IMR-90 (cell line): ENCODE data around the gene HINT2. TPM values are rescaled to one million over a fixed set of nuclear protein-coding genes. Genes with fewer than 3 reads are reported as not detected.

Source experiments
- ATAC-seq: fragments of 200-7000 bp; cut with Tn5 transposase; 2 replicates; pipeline ENCODE4 v1.9.1; 2020; ENCODE audit warnings: low read depth, mild to moderate bottlenecking, moderate library complexity
- BruUV-seq: library from RNA; stranded (reverse); fragments of 400-500 nt; replicated peaks from 2 replicates; lab custom pipeline; 2021; lab: Mats Ljungman, UMichigan
- CTCF ChIA-PET: fragments of 300-600 bp; formaldehyde crosslinking; extraction: SDS; loops from one replicate; lab custom pipeline; 2021; ENCODE audit warnings: antibody characterized with exemption; lab: Yijun Ruan, JAX
- POLR2A ChIA-PET: fragments of 300-600 bp; sonication (Branson Sonifier 250); formaldehyde crosslinking; loops from one replicate; lab custom pipeline; 2022; ENCODE audit warnings: antibody characterized with exemption; ENCODE audit not compliant: unreplicated experiment; lab: Charles Lee
- DNase-seq: peaks from one replicate; pipeline ENCODE4 v3.0.0; 2013
- H2AFZ ChIP-seq: replicated peaks from 2 replicates; pipeline ENCODE3; 2013; ENCODE audit warnings: low read length, mild to moderate bottlenecking; ENCODE audit not compliant: poor library complexity
- H2AK5ac ChIP-seq: 2 replicates; pipeline ENCODE4 v1.6.1; 2013; ENCODE audit warnings: low read depth, low read length, inconsistent platforms
- H2AK9ac ChIP-seq: replicated peaks from 2 replicates; pipeline ENCODE3; 2013; ENCODE audit warnings: mild to moderate bottlenecking, low read depth, low read length, moderate library complexity; ENCODE audit not compliant: poor library complexity
- H2BK120ac ChIP-seq: 2 replicates; pipeline ENCODE4 v1.6.1; 2013; ENCODE audit warnings: low read depth, low read length, inconsistent platforms
- H2BK15ac ChIP-seq: 3 replicates; pipeline ENCODE4 v1.6.1; 2013; ENCODE audit warnings: low read depth, low read length, inconsistent platforms
- H2BK20ac ChIP-seq: 2 replicates; pipeline ENCODE4 v1.6.1; 2013; ENCODE audit warnings: low read depth, mild to moderate bottlenecking, inconsistent platforms, low read length, moderate library complexity
- H2BK5ac ChIP-seq: 2 replicates; pipeline ENCODE4 v1.6.1; 2013; ENCODE audit warnings: mild to moderate bottlenecking, low read depth, low read length, inconsistent platforms; ENCODE audit not compliant: poor library complexity, severe bottlenecking
- H3K14ac ChIP-seq: replicated peaks from 2 replicates; pipeline ENCODE4 v1.6.1; 2013; ENCODE audit warnings: low read depth, low read length, inconsistent platforms
- H3K18ac ChIP-seq: 2 replicates; pipeline ENCODE4 v1.6.1; 2013; ENCODE audit warnings: low read depth, low read length, control low read depth
- H3K23ac ChIP-seq: 2 replicates; pipeline ENCODE4 v1.6.1; 2013; ENCODE audit warnings: low read depth, low read length, inconsistent platforms
- H3K27ac ChIP-seq: 2 replicates; pipeline ENCODE4 v1.5.1; 2013; ENCODE audit warnings: mild to moderate bottlenecking, control low read depth, low read length; ENCODE audit not compliant: insufficient read depth
- H3K27me3 ChIP-seq: 2 replicates; pipeline ENCODE4 v1.6.1; 2013; ENCODE audit warnings: low read length; ENCODE audit not compliant: control insufficient read depth, insufficient read depth
- H3K36me3 ChIP-seq: 2 replicates; pipeline ENCODE4 v1.6.1; 2013; ENCODE audit warnings: low read length, mixed read lengths; ENCODE audit not compliant: control insufficient read depth, insufficient read depth
- H3K4ac ChIP-seq: 2 replicates; pipeline ENCODE4 v1.6.1; 2013; ENCODE audit warnings: low read depth, low read length, inconsistent platforms
- H3K4me1 ChIP-seq: 2 replicates; pipeline ENCODE4 v1.6.1; 2013; ENCODE audit warnings: low read length, mixed read lengths; ENCODE audit not compliant: control insufficient read depth, insufficient read depth
- H3K4me2 ChIP-seq: 2 replicates; pipeline ENCODE4 v1.6.1; 2013; ENCODE audit warnings: low read depth, mild to moderate bottlenecking, control low read depth, low read length, moderate library complexity
- H3K4me3 ChIP-seq: 2 replicates; pipeline ENCODE4 v1.5.1; 2013; ENCODE audit warnings: low read depth, mild to moderate bottlenecking, control low read depth, low read length, moderate library complexity; ENCODE audit not compliant: insufficient read depth
- H3K56ac ChIP-seq: 2 replicates; pipeline ENCODE4 v1.6.1; 2013; ENCODE audit warnings: low read length, inconsistent platforms; ENCODE audit not compliant: insufficient read depth; ENCODE audit errors: extremely low read depth
- H3K79me1 ChIP-seq, 2 experiments: 2 replicates each; pipeline ENCODE4 v1.6.1; 2013; ENCODE audit warnings: low read length in 2 of 2, inconsistent platforms in 1 of 2, low read depth in 1 of 2
- H3K9ac ChIP-seq: 2 replicates; pipeline ENCODE4 v1.6.1; 2013; ENCODE audit warnings: low read depth, low read length, control low read depth
- H3K9me1 ChIP-seq: 2 replicates; pipeline ENCODE4 v1.6.1; 2013; ENCODE audit warnings: low read length, inconsistent platforms; ENCODE audit not compliant: insufficient read depth
- H3K9me3 ChIP-seq: 2 replicates; pipeline ENCODE4 v1.6.1; 2013; ENCODE audit warnings: low read length; ENCODE audit not compliant: control insufficient read depth, insufficient read depth
- H4K20me1 ChIP-seq: 2 replicates; pipeline ENCODE4 v1.6.1; 2013; ENCODE audit warnings: low read length, inconsistent platforms; ENCODE audit not compliant: insufficient read depth
- H4K5ac ChIP-seq: 2 replicates; pipeline ENCODE4 v1.6.1; 2013; ENCODE audit warnings: mild to moderate bottlenecking, low read depth, low read length, control low read depth
- H4K8ac ChIP-seq, 2 experiments: 2 replicates each; pipeline ENCODE4 v1.6.1; 2013; ENCODE audit warnings: low read depth in 2 of 2, low read length in 2 of 2, control low read depth in 1 of 2, inconsistent platforms in 1 of 2
- H4K91ac ChIP-seq: 2 replicates; pipeline ENCODE4 v1.6.1; 2013; ENCODE audit warnings: low read depth, low read length, inconsistent platforms; ENCODE audit not compliant: insufficient read depth
- MAZ ChIP-seq: IDR thresholded peaks from 2 replicates; pipeline ENCODE4 v1.6.1; 2012; ENCODE audit warnings: low read depth, mild to moderate bottlenecking, low read length, improper control_type of control experiment, moderate library complexity, borderline replicate concordance
- SMC3 ChIP-seq: fragments of 150-350 bp; IDR thresholded peaks from 2 replicates; pipeline ENCODE4 v1.6.1; 2016; ENCODE audit warnings: low read depth, mild to moderate bottlenecking, antibody characterized with exemption, low read length, moderate library complexity
- WGBS, 2 experiments: methylation state at CpG; one replicate each; pipeline versions ENCODE4 v1.1.5 to v1.1.7; 2013; ENCODE audit warnings: missing lambda C conversion rate in 2 of 2; ENCODE audit not compliant: insufficient read length in 1 of 2; ENCODE audit errors: extremely low coverage in 2 of 2; 5-methylcytosine and 5-hydroxymethylcytosine counted together
- dilution Hi-C: fragments of 300-500 bp; cut with HindIII; formaldehyde crosslinking; loops from one replicate; pipeline ENCODE4 v1.14.3; 2018; ENCODE audit warnings: low sequenced_read_pairs; ENCODE audit not compliant: unreplicated experiment
- in situ Hi-C: fragments of 300-500 bp; cut with MboI; formaldehyde crosslinking; loops from 3 replicates; pipeline ENCODE4 v1.14.3; 2019; ENCODE audit warnings: low sequenced_read_pairs, inconsistent platforms, mixed read lengths
- intact Hi-C: fragments of 100-400 bp; cut with micrococcal nuclease; formaldehyde crosslinking; loops from 2 replicates; pipeline ENCODE4 v1.10.0; 2022
- polyA plus RNA-seq, 3 experiments: library from polyadenylated mRNA; depleted of rRNA; stranded (reverse); fragments of >200 nt; gene quantifications; 2 replicates each; pipeline ENCODE4 v1.2.3, GENCODE V29; 2012; ENCODE audit warnings: low replicate concordance in 1 of 3
- total RNA-seq: library from RNA; depleted of rRNA; stranded (reverse); fragments of >200 nt; gene quantifications from 2 replicates; pipeline ENCODE4 v1.2.3, GENCODE V29; 2012
- TF ChIP-seq, protein P1 (sequence below): conservative IDR thresholded peaks from 2 replicates; pipeline ENCODE4 v1.5.1; 2012; ENCODE audit warnings: mild to moderate bottlenecking, low read depth, low read length, improper control_type of control experiment

HINT2 gene
- total and polyA plus RNA-seq, 2 of the 4 experiments (the other 2 are of a cell fraction), result 7.5 to 20.6 TPM

- intact Hi-C loops (loop anchor here (10.0 kb wide), 1 partner anchor 162 kb away; the partner anchor contains the start of genes CCDC107, RMRP and SIT1), in situ Hi-C loops (no loop called here), dilution Hi-C loops (no loop called here)
- Histone ChIP-seq H3K9me1 (peaks cover 10% of the 10 kb centered on the region), H2BK5ac (no peak overlapping the region), H3K4me3 (no peak overlapping the region), H3K56ac (no peak overlapping the region), H2AK5ac (no peak overlapping the region), H3K79me1 (peaks cover 10 to 21% of the 10 kb centered on the region in 2 experiments; a peak in 3 of 4 replicates), H3K9ac (no peak overlapping the region), H2AK9ac (no peak overlapping the region), H4K20me1 (peaks cover 5% of the 10 kb centered on the region), H4K5ac (no peak overlapping the region), H4K91ac (no peak overlapping the region), H3K36me3 (no peaks in the 10 kb centered on the region), H3K18ac (no peak overlapping the region), H3K27ac (no peak overlapping the region), H3K23ac (no peak overlapping the region), H3K4me2 (no peak overlapping the region), H2BK120ac (no peak overlapping the region), H3K4ac (no peak overlapping the region), H3K4me1 (no peaks in the 10 kb centered on the region; the same call in 1 of the 2 replicates), H4K8ac (no peak overlapping the region), H3K9me3 (no peaks in the 10 kb centered on the region), H3K14ac (no peak overlapping the region), H3K27me3 (peaks cover 6% of the 10 kb centered on the region; the same call in 1 of the 2 replicates), H2BK20ac (no peak overlapping the region), H2AFZ (no peak overlapping the region), H2BK15ac (no peak overlapping the region)
- no CpG with 5 or more reads among the region's 1 CpG for WGBS, 2 experiments
- ATAC-seq (no peak), DNase-seq (no peak)
- no TSS peak for BruUV-seq
- no peak for TF ChIP-seq MAZ
- TF ChIP-seq, protein P1, sequence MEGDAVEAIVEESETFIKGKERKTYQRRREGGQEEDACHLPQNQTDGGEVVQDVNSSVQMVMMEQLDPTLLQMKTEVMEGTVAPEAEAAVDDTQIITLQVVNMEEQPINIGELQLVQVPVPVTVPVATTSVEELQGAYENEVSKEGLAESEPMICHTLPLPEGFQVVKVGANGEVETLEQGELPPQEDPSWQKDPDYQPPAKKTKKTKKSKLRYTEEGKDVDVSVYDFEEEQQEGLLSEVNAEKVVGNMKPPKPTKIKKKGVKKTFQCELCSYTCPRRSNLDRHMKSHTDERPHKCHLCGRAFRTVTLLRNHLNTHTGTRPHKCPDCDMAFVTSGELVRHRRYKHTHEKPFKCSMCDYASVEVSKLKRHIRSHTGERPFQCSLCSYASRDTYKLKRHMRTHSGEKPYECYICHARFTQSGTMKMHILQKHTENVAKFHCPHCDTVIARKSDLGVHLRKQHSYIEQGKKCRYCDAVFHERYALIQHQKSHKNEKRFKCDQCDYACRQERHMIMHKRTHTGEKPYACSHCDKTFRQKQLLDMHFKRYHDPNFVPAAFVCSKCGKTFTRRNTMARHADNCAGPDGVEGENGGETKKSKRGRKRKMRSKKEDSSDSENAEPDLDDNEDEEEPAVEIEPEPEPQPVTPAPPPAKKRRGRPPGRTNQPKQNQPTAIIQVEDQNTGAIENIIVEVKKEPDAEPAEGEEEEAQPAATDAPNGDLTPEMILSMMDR, result peak; percentile 4; the same call in 1 of the 2 replicates
- TF ChIP-seq SMC3, result no peak
- POLR2A ChIA-PET, result no interaction called here
- CTCF ChIA-PET, result no interaction called here
Observed at GRCh38 chr9:35816708-35817107, 1.9 kb upstream of the HINT2 start.
